Karpas-422 (cell line): ENCODE results near the gene INTS14. TPM values are rescaled to one million over a fixed set of nuclear protein-coding genes. Genes with fewer than 3 reads are reported as not detected.
"Not testable (repeated sequence)": the region's sequence is repeated elsewhere in the genome, so short reads cannot be mapped to it uniquely, and the experiment has no call there.

ENCODE experiments used
- DNase-seq: peaks from one replicate; pipeline ENCODE4 v3.0.0-alpha.2; 2015
- H2AFZ ChIP-seq: fragments of 200-600 bp; sonication (generic); 2 replicates; pipeline ENCODE4 v1.6.1; 2014; ENCODE audit warnings: antibody characterized with exemption, low read length, mixed read lengths
- H3K27ac ChIP-seq: fragments of 200-600 bp; sonication (generic); 2 replicates; pipeline ENCODE4 v1.5.1; 2014; ENCODE audit warnings: mild to moderate bottlenecking, low read length, moderate library complexity
- H3K27me3 ChIP-seq: fragments of 200-600 bp; sonication (generic); 2 replicates; pipeline ENCODE4 v1.6.1; 2014; ENCODE audit warnings: low read length, mixed read lengths
- H3K36me3 ChIP-seq: fragments of 200-600 bp; sonication (generic); 2 replicates; pipeline ENCODE4 v1.6.1; 2014; ENCODE audit warnings: low read length, mixed read lengths; ENCODE audit not compliant: insufficient read depth
- H3K4me1 ChIP-seq: fragments of 200-600 bp; sonication (generic); 2 replicates; pipeline ENCODE4 v1.6.1; 2014; ENCODE audit warnings: mild to moderate bottlenecking, low read length, mixed read lengths
- H3K4me2 ChIP-seq: fragments of 200-600 bp; sonication (generic); 2 replicates; pipeline ENCODE4 v1.6.1; 2014; ENCODE audit warnings: low read length, low read depth, mild to moderate bottlenecking; ENCODE audit not compliant: poor library complexity, severe bottlenecking
- H3K4me3 ChIP-seq: fragments of 200-600 bp; sonication (generic); 2 replicates; pipeline ENCODE4 v1.5.1; 2014; ENCODE audit warnings: mild to moderate bottlenecking, antibody characterized with exemption, low read length, mixed read lengths
- H3K79me2 ChIP-seq: fragments of 200-600 bp; sonication (generic); 2 replicates; pipeline ENCODE4 v1.6.1; 2014; ENCODE audit warnings: mild to moderate bottlenecking, low read length, mixed read lengths
- H3K9ac ChIP-seq: fragments of 200-600 bp; sonication (generic); 2 replicates; pipeline ENCODE4 v1.6.0; 2014; ENCODE audit warnings: low read length
- H3K9me2 ChIP-seq: fragments of 200-600 bp; sonication (generic), shearing (Covaris generic); replicated peaks from 2 replicates; pipeline ENCODE4 v1.6.0; 2014; ENCODE audit warnings: mild to moderate bottlenecking, low read length, moderate library complexity; ENCODE audit not compliant: insufficient read depth
- H3K9me3 ChIP-seq: fragments of 300-700, 200-600 bp; sonication (generic); 2 replicates; pipeline ENCODE4 v1.6.1; 2014; ENCODE audit warnings: low read length, mixed read lengths
- H4K20me1 ChIP-seq: fragments of 200-600 bp; sonication (generic); 2 replicates; pipeline ENCODE4 v1.6.1; 2014; ENCODE audit warnings: mild to moderate bottlenecking, antibody characterized with exemption, low read length, low read depth; ENCODE audit not compliant: insufficient read depth
- total RNA-seq: library from RNA; depleted of rRNA; stranded (reverse); fragments of >200 nt; shearing (Covaris generic); gene quantifications from 2 replicates; pipeline ENCODE4 v1.2.3, GENCODE V29; 2014; ENCODE audit warnings: low replicate concordance

The INTS14 gene
- total RNA-seq, 1 experiment from 2014 or later, result 62.9 TPM

- Histone ChIP-seq H3K4me1 (no peaks in the 10 kb centered on the region), H3K4me3 (no peak overlapping the region), H3K9me3 (no peaks in the 10 kb centered on the region), H3K36me3 (peaks cover 18% of the 10 kb centered on the region; the same call in 1 of the 2 replicates), H3K4me2 (no peak overlapping the region), H2AFZ (no peak overlapping the region), H3K9me2 (no peaks in the 10 kb centered on the region), H3K9ac (no peak overlapping the region), H3K79me2 (peaks cover 87% of the 10 kb centered on the region), H3K27ac (no peak overlapping the region), H3K27me3 (no peaks in the 10 kb centered on the region), H4K20me1 (peaks cover 6% of the 10 kb centered on the region; the same call in 1 of the 2 replicates)
- DNase-seq, result no peak
Measured at GRCh38 chr15:65550681-65551098, 60.2 kb downstream of the INTS14 start.

GRCh38 chr15:65549288-65549687, 61.6 kb downstream of the INTS14 start:
- peaks cover 89% of the 10 kb centered on the region for H3K79me2 ChIP-seq
- not testable (repeated sequence) for H3K9ac ChIP-seq, H3K27ac ChIP-seq, H3K9me3 ChIP-seq, H3K27me3 ChIP-seq, DNase-seq, H3K9me2 ChIP-seq, H3K4me2 ChIP-seq, H3K4me1 ChIP-seq, H3K4me3 ChIP-seq, H4K20me1 ChIP-seq, H2AFZ ChIP-seq
- peaks cover 18% of the 10 kb centered on the region; the same call in 1 of the 2 replicates for H3K36me3 ChIP-seq

- Histone ChIP-seq H3K27ac (no peak overlapping the region), H3K9ac (no peak overlapping the region), H3K4me3 (no peak overlapping the region), H3K4me1 (no peaks in the 10 kb centered on the region), H3K27me3 (no peaks in the 10 kb centered on the region), H3K4me2 (no peak overlapping the region), H4K20me1 (peaks cover 3% of the 10 kb centered on the region; the same call in 1 of the 2 replicates), H3K9me3 (no peaks in the 10 kb centered on the region), H3K79me2 (peaks cover 91% of the 10 kb centered on the region), H3K36me3 (peaks cover 7% of the 10 kb centered on the region; the same call in 1 of the 2 replicates), H3K9me2 (no peaks in the 10 kb centered on the region), H2AFZ (no peak overlapping the region)
- peak; percentile 16 for DNase-seq
Measured at GRCh38 chr15:65547841-65548240, 63.1 kb downstream of the INTS14 start.

GRCh38 chr15:65541231-65541820, 69.6 kb downstream of the INTS14 start:
- Histone ChIP-seq H3K79me2 (peaks cover 95% of the 10 kb centered on the region), H3K9me2 (no peaks in the 10 kb centered on the region), H3K4me2 (no peak overlapping the region)

GRCh38 chr15:65540314-65540713, 70.6 kb downstream of the INTS14 start:
- no peaks in the 10 kb centered on the region for H3K9me2 ChIP-seq
- peak; percentile 29 for DNase-seq
- H3K9ac ChIP-seq, result no peak overlapping the region
- H3K4me3 ChIP-seq, result no peak overlapping the region
- H4K20me1 ChIP-seq, result 0 out of 2 replicates have a peak, but pooled peaks cover 9% of the 10 kb centered on the region
- H3K36me3 ChIP-seq, result peaks cover 9% of the 10 kb centered on the region; the same call in 1 of the 2 replicates
- peaks cover 97% of the 10 kb centered on the region for H3K79me2 ChIP-seq
- no peak overlapping the region for H3K27ac ChIP-seq
- H3K4me2 ChIP-seq, result no peak overlapping the region
- H3K9me3 ChIP-seq, result no peaks in the 10 kb centered on the region
- no peaks in the 10 kb centered on the region for H3K4me1 ChIP-seq
- no peaks in the 10 kb centered on the region for H3K27me3 ChIP-seq
- H2AFZ ChIP-seq, result no peak overlapping the region

More at GRCh38 chr15:65541231-65541820, 69.6 kb downstream of the INTS14 start:
- no peaks in the 10 kb centered on the region for H3K27me3 ChIP-seq
- peaks cover 1% of the 10 kb centered on the region; the same call in 1 of the 2 replicates for H3K36me3 ChIP-seq
- no peak overlapping the region for H3K9ac ChIP-seq
- 0 out of 2 replicates have a peak, but pooled peaks cover 9% of the 10 kb centered on the region for H4K20me1 ChIP-seq
- no peak overlapping the region for H3K4me3 ChIP-seq
- H2AFZ ChIP-seq, result no peak overlapping the region
- H3K4me1 ChIP-seq, result no peaks in the 10 kb centered on the region
- H3K27ac ChIP-seq, result no peak overlapping the region
- DNase-seq, result peak; percentile 34
- no peaks in the 10 kb centered on the region for H3K9me3 ChIP-seq

- H4K20me1 ChIP-seq, result peaks cover 24% of the 10 kb centered on the region; the same call in 1 of the 2 replicates
- H3K4me3 ChIP-seq, result no peak overlapping the region
- no peaks in the 10 kb centered on the region for H3K9me3 ChIP-seq
- H2AFZ ChIP-seq, result no peak overlapping the region
- H3K9me2 ChIP-seq, result no peaks in the 10 kb centered on the region
- peaks cover 96% of the 10 kb centered on the region for H3K79me2 ChIP-seq
- H3K9ac ChIP-seq, result no peak overlapping the region
- H3K36me3 ChIP-seq, result peaks cover 25% of the 10 kb centered on the region; the same call in 1 of the 2 replicates
- no peaks in the 10 kb centered on the region for H3K27me3 ChIP-seq
- H3K27ac ChIP-seq, result no peak overlapping the region
- peaks cover 35% of the 10 kb centered on the region for H3K4me1 ChIP-seq
- no peak overlapping the region for H3K4me2 ChIP-seq
- DNase-seq, result no peak
Measured at GRCh38 chr15:65535192-65535591, 75.7 kb downstream of the INTS14 start.

- H3K9me3 ChIP-seq, result no peaks in the 10 kb centered on the region
- H2AFZ ChIP-seq, result no peak overlapping the region
- peak overlapping the region; percentile 81 for H3K4me2 ChIP-seq
- peaks cover 80% of the 10 kb centered on the region for H3K79me2 ChIP-seq
- H3K27me3 ChIP-seq, result no peaks in the 10 kb centered on the region
- H3K36me3 ChIP-seq, result peaks cover 25% of the 10 kb centered on the region; the same call in 1 of the 2 replicates
- peaks cover 42% of the 10 kb centered on the region for H3K4me1 ChIP-seq
- H3K9ac ChIP-seq, result peak overlapping the region; percentile 11; the same call in 1 of the 2 replicates
- DNase-seq, result peak; percentile 38
- peaks cover 24% of the 10 kb centered on the region; the same call in 1 of the 2 replicates for H4K20me1 ChIP-seq
- no peaks in the 10 kb centered on the region for H3K9me2 ChIP-seq
- H3K4me3 ChIP-seq, result 0 out of 2 replicates have a peak overlapping the region, but pooled peaks have one; percentile 12
- H3K27ac ChIP-seq, result peak overlapping the region; percentile 2; the same call in 1 of the 2 replicates
Measured at GRCh38 chr15:65533057-65533756, 77.7 kb downstream of the INTS14 start.

- Histone ChIP-seq H2AFZ (no peak overlapping the region), H3K9ac (peak overlapping the region; percentile 11; the same call in 1 of the 2 replicates), H3K4me3 (0 out of 2 replicates have a peak overlapping the region, but pooled peaks have one; percentile 12), H3K9me2 (no peaks in the 10 kb centered on the region), H3K4me1 (peaks cover 42% of the 10 kb centered on the region), H3K79me2 (peaks cover 76% of the 10 kb centered on the region), H3K9me3 (no peaks in the 10 kb centered on the region), H3K4me2 (peak overlapping the region; percentile 81), H3K27me3 (no peaks in the 10 kb centered on the region), H3K36me3 (peaks cover 25% of the 10 kb centered on the region; the same call in 1 of the 2 replicates), H3K27ac (peak overlapping the region; percentile 2; the same call in 1 of the 2 replicates), H4K20me1 (peaks cover 24% of the 10 kb centered on the region; the same call in 1 of the 2 replicates)
- peak; percentile 40 for DNase-seq
Measured at GRCh38 chr15:65532738-65533051, 78.2 kb downstream of the INTS14 start.
